Mucosa of gallbladder (tissue), 1 donor: ENCODE measurements around the gene SUN5. TPM values are rescaled to one million over a fixed set of nuclear protein-coding genes. Genes with fewer than 3 reads are reported as not detected.

Source experiments
- DNase-seq: peaks from one replicate; pipeline ENCODE4 v3.0.0-alpha.2; 2020; ENCODE audit warnings: low spot score
- total RNA-seq: library from RNA; stranded (reverse); gene quantifications from one replicate; pipeline ENCODE4 v1.2.1, GENCODE V29; 2021
- donor health status: DM: no; HTN: no; CAD: no.

Gene SUN5
- total RNA-seq, 1 donor from 2014 or later: not detected

GRCh38 chr20:33026779-33027759 lies 22.8 kb upstream of the SUN5 start:
- DNase-seq: no peak

GRCh38 chr20:33026072-33026778 lies 22.0 kb upstream of the SUN5 start:
- DNase-seq: no peak

- no peak for DNase-seq
Measured at GRCh38 chr20:33025318-33025876, 21.2 kb upstream of the SUN5 start.

GRCh38 chr20:33024609-33025317 lies 20.5 kb upstream of the SUN5 start:
- no peak for DNase-seq

GRCh38 chr20:33024243-33024560 lies 20.0 kb upstream of the SUN5 start:
- DNase-seq: no peak

GRCh38 chr20:33023439-33024242 lies 19.4 kb upstream of the SUN5 start:
- no peak for DNase-seq

- DNase-seq: no peak
Measured at GRCh38 chr20:33022694-33023438, 18.6 kb upstream of the SUN5 start.

- DNase-seq: no peak
Measured at GRCh38 chr20:33022289-33022688, 18.1 kb upstream of the SUN5 start.

- DNase-seq: no peak
Measured at GRCh38 chr20:33021879-33022278, 17.6 kb upstream of the SUN5 start.

- DNase-seq: no peak
Measured at GRCh38 chr20:33020278-33021161, 16.3 kb upstream of the SUN5 start.

- no peak for DNase-seq
Measured at GRCh38 chr20:33019465-33020277, 15.4 kb upstream of the SUN5 start.

- DNase-seq: no peak
Measured at GRCh38 chr20:33018169-33018931, 14.1 kb upstream of the SUN5 start.

GRCh38 chr20:33017542-33017941 lies 13.3 kb upstream of the SUN5 start:
- DNase-seq: no peak

- DNase-seq: no peak
Measured at GRCh38 chr20:33016581-33017109, 12.4 kb upstream of the SUN5 start.

GRCh38 chr20:33015700-33016580 lies 11.7 kb upstream of the SUN5 start:
- DNase-seq: no peak

GRCh38 chr20:33015114-33015484 lies 10.9 kb upstream of the SUN5 start:
- no peak for DNase-seq
